Cardiac muscle cell (in vitro differentiated cells and primary cell): ENCODE data around the gene TGFBR2. TPM values are rescaled to one million over a fixed set of nuclear protein-coding genes. Genes with fewer than 3 reads are reported as not detected.

ENCODE experiments used
- DNase-seq, 2 donors: peaks; one replicate each; pipeline versions ENCODE4 v3.0.0 to v3.0.0-alpha.2; 2010 to 2017; ENCODE audit warnings: low read depth in 1 of 2, low spot score in 1 of 2
- H3K27ac ChIP-seq: fragments of 200-600 bp; sonication (generic); 2 replicates; pipeline ENCODE4 v1.5.1; 2016
- H3K27me3 ChIP-seq: fragments of 200-600 bp; sonication (generic); 2 replicates; pipeline ENCODE4 v1.6.0; 2016; ENCODE audit warnings: control low read depth
- H3K36me3 ChIP-seq: fragments of 200-600 bp; sonication (generic); 2 replicates; pipeline ENCODE4 v1.5.1; 2016; ENCODE audit warnings: control low read depth
- H3K4me1 ChIP-seq: fragments of 200-600 bp; sonication (generic); 2 replicates; pipeline ENCODE4 v1.8.1; 2017; ENCODE audit warnings: low read depth, mild to moderate bottlenecking, mixed run types
- H3K4me3 ChIP-seq: fragments of 200-600 bp; sonication (generic); 2 replicates; pipeline ENCODE4 v1.5.1; 2016; ENCODE audit warnings: mild to moderate bottlenecking
- H3K9me3 ChIP-seq: fragments of 200-600 bp; sonication (generic); 2 replicates; pipeline ENCODE4 v1.5.1; 2017; ENCODE audit warnings: low read depth, mild to moderate bottlenecking, control low read depth
- CTCF ChIP-seq: IDR thresholded peaks from 2 replicates; pipeline ENCODE4 v1.5.1; 2012; ENCODE audit warnings: low read depth, mild to moderate bottlenecking, low read length
- polyA plus RNA-seq: library from polyadenylated mRNA; unstranded; fragments of >200 nt; fragmentation: Nextera tagmentation; extraction: Ambion mirVana; gene quantifications from 2 replicates; pipeline ENCODE4 v1.2.1, GENCODE V29; 2016
- total RNA-seq: library from RNA; depleted of rRNA; stranded (reverse); fragments of >200 nt; gene quantifications from 2 replicates; pipeline ENCODE4 v1.2.3, GENCODE V29; 2016

TGFBR2 gene
- total and polyA plus RNA-seq, 2 experiments from 2014 or later: 7.0 to 11.2 TPM

- peaks cover 12% of the 10 kb centered on the region for H3K4me1 ChIP-seq
- no peaks in the 10 kb centered on the region for H3K36me3 ChIP-seq
- no peaks in the 10 kb centered on the region for H3K27me3 ChIP-seq
- DNase-seq: peak; percentile 16 to 58
- H3K4me3 ChIP-seq: no peak overlapping the region
- H3K9me3 ChIP-seq: no peaks in the 10 kb centered on the region
- peak overlapping the region; percentile 9 for H3K27ac ChIP-seq
- TF ChIP-seq CTCF: peak; percentile 21
Observed at GRCh38 chr3:30628901-30629590, 22.6 kb downstream of the TGFBR2 start.

- DNase-seq: no peak
- no peaks in the 10 kb centered on the region for H3K27me3 ChIP-seq
- no peaks in the 10 kb centered on the region for H3K36me3 ChIP-seq
- H3K27ac ChIP-seq: no peak overlapping the region
- no peaks in the 10 kb centered on the region for H3K9me3 ChIP-seq
- no peak overlapping the region for H3K4me3 ChIP-seq
- peaks cover 12% of the 10 kb centered on the region for H3K4me1 ChIP-seq
- TF ChIP-seq CTCF: no peak
Observed at GRCh38 chr3:30629746-30630145, 23.3 kb downstream of the TGFBR2 start.

- no peak overlapping the region for H3K27ac ChIP-seq
- no peak for TF ChIP-seq CTCF
Observed at GRCh38 chr3:30630238-30631030, 24.0 kb downstream of the TGFBR2 start.

GRCh38 chr3:30631243-30631904, 25.0 kb downstream of the TGFBR2 start:
- DNase-seq: peak in 1 of 2 donors; percentile 66
- H3K4me3 ChIP-seq: no peak overlapping the region
- TF ChIP-seq CTCF: no peak
- no peak overlapping the region for H3K27ac ChIP-seq
- no peaks in the 10 kb centered on the region for H3K27me3 ChIP-seq
- H3K4me1 ChIP-seq: peaks cover 12% of the 10 kb centered on the region
- no peaks in the 10 kb centered on the region for H3K36me3 ChIP-seq
- H3K9me3 ChIP-seq: no peaks in the 10 kb centered on the region

More at GRCh38 chr3:30630238-30631030, 24.0 kb downstream of the TGFBR2 start:
- Histone ChIP-seq H3K27me3 (no peaks in the 10 kb centered on the region), H3K4me3 (no peak overlapping the region), H3K4me1 (peaks cover 12% of the 10 kb centered on the region), H3K9me3 (no peaks in the 10 kb centered on the region), H3K36me3 (no peaks in the 10 kb centered on the region)
- DNase-seq: no peak

GRCh38 chr3:30632065-30632464, 25.7 kb downstream of the TGFBR2 start:
- no peak overlapping the region for H3K4me3 ChIP-seq
- H3K9me3 ChIP-seq: no peaks in the 10 kb centered on the region
- DNase-seq: peak in 1 of 2 donors; percentile 49
- H3K27ac ChIP-seq: no peak overlapping the region
- no peaks in the 10 kb centered on the region for H3K36me3 ChIP-seq
- H3K4me1 ChIP-seq: peaks cover 12% of the 10 kb centered on the region
- no peaks in the 10 kb centered on the region for H3K27me3 ChIP-seq
- TF ChIP-seq CTCF: no peak
